ENCODE measurements around the gene CTU2.

CTU2 gene

DNA sequence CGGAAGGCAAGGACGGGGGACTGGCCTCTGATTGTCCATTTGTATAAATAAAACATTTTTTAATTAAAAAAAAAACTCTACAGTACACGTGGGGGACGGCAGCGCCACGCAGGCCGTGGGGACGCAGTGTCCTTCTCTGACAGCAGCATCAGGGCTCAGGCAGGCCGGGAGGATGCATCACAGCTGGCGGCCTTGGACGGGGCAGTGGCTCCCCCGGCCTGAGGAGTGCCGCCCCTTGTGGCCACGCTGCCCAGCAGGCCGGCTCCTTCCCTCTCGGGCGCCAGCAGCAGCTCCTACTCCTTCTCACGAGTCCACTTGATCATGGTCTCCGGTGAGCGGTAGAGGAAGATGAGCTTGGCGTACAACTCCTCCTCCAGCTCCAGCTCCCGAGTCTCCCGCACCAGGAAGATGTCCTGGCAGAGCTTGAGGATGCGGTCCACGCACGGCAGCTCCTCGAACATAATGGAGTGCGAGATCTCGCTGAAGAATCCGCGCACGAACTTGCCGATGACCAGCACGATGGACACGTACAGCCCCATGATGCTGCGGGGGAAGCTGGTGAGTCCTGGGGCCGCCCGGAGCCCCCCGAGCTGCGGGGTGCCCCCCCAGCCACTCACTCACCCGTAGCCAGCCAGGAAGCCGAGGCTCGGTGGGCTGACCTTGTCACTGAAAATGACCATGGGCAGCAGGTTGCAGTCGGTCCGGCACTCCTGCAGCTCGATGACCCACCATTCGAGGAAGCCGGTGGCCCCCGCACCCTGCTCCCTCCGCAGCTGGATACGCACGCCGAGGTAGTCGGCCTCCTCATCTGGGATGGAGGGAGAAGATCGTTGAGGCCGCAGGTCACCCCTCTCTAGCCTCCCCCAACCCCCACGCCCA is 9.2 kb downstream of the CTU2 start:
- FAIRE-seq, result no peak

GRCh38 chr16:88716201-88716600 is 9.9 kb downstream of the CTU2 start:
- FAIRE-seq, result no peak

DNA sequence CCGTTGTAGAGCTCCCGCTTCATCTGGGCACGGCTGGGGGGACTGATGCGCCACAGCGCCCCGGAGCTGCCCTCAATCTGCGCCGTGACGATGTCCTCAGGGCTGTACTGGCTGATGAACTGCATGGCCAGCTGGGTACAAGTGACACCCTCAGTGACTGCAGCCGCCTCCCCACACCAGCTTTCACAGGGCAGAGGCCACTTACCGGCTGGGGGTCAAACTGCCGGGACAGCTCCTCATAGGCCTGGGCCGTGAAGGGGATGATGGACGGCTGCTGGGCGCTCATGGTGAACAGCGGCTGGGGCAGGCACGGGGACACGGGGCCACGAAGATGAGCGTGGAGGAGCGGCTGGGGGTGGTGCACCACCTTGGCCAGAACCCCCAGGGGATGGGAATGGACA is 10.3 kb downstream of the CTU2 start:
- no peak for FAIRE-seq

DNA sequence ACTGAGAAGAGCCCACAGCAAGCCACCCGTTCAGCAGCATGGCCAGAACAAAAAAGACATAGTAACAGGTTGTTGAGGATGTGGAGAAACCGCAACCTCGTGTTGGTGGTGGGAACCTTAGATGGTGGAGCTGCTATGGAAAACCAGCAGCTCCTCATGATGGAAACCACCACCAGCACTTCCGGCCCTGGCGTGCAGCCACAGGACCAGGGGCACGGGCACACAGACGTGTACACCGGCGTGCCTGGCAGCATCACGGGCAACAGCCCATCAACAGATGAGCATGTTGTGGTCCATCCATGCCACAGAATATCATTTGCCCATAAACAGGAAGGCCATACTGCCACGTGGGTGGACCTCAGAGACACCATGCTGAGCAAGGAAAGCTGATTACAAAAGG is 11.9 kb downstream of the CTU2 start:
- FAIRE-seq, result no peak

- no peak for FAIRE-seq
These were observed 13.1 kb downstream of the CTU2 start for GRCh38 chr16:88719267-88719932.

- no peak for FAIRE-seq
These were observed 13.6 kb downstream of the CTU2 start for GRCh38 chr16:88719933-88720296.

DNA sequence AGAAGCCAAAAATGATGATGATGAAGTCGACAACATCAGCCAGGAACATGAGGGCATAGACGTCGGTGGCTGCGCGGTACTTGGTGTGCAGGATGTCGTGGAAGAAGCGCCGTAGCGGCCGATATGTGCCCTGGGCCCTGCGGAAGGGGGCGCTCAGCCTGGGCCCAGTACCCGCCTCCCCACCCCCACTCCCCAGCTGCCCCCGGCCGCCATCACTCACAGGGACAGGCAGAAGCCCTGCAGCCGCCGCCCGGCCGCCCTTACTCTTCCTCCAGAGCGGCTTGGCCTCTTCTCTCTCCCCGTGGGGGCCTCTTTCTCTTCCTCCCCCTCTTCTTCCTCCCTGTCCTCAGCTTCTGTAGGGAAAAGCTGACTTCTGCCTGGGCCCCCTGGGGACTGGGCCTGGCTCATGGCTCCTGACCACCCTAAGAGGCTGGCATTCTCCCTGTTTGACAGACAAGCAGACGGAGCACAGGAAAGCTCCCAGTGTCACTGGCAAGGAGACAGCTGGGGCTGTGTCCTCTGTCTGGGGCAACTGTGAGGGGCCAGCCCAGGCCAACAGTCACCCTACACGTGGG is 14.2 kb downstream of the CTU2 start:
- FAIRE-seq, result no peak

DNA sequence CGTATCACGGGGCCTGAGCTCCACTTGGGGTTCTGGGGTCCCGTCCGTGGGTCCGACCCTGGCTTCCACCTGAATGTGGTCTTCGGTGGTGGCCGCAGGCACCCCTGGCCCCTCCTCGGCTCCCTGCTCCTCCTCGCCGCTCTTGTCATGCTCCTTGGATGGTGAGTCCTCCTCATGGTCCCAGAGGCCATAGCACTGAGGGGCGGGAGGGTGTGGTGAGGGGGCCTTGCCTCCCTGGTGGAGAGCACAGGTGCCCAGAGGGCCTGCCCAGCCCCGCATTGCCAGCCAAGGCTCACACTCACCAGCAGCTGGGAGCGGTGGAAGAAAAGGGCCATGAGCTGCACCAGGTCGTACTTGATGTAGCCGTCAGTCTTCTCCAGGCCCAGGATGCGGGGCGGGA is 14.9 kb downstream of the CTU2 start:
- FAIRE-seq, result no peak

GRCh38 chr16:88721815-88722755 is 15.8 kb downstream of the CTU2 start:
- FAIRE-seq, result no peak

DNA sequence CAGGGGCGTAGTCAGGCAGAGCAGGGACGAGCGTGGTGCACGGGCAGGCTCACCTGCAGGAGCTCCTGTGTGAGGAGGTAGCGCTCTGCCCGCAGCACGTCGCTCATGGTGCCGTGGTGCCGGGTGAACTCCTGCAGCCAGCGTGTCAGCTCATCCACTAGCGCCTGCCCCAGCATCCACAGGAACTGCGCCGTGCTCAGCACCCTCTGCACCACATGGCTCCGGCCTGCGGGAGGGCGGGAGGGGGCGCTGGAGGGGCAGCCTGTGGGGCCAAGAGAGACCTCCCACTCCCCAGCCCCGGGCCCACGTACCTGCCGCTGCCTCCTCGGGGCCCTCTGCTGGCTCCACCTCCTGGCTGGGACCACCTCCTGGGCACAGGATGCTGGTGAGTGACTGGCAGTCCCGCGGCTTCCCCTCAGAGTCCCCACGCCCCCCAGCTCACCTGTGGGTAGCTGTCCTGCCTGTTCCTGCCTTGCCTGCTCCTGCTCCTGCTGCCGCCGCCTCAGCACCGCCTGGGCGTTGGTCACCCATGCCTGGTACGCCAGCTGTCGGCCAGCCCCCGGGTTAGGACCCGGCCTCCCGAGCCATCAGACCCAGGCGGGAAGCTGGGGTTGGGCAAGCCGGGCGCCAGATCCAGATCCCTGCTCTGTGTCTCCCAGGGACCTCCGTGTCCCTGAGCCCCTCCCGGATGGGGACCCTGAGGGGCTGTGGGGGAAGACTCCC is 16.6 kb downstream of the CTU2 start:
- FAIRE-seq, result no peak

GRCh38 chr16:88723507-88723887 is 17.2 kb downstream of the CTU2 start:
- FAIRE-seq, result no peak

GRCh38 chr16:88723911-88724310 is 17.6 kb downstream of the CTU2 start:
- FAIRE-seq, result no peak

- FAIRE-seq, result no peak
These were observed 18.7 kb downstream of the CTU2 start for GRCh38 chr16:88724855-88725555.

GRCh38 chr16:88725609-88726407 is 19.5 kb downstream of the CTU2 start:
- no peak for FAIRE-seq

- no peak for FAIRE-seq
These were observed 20.1 kb downstream of the CTU2 start for GRCh38 chr16:88726408-88726749.

DNA sequence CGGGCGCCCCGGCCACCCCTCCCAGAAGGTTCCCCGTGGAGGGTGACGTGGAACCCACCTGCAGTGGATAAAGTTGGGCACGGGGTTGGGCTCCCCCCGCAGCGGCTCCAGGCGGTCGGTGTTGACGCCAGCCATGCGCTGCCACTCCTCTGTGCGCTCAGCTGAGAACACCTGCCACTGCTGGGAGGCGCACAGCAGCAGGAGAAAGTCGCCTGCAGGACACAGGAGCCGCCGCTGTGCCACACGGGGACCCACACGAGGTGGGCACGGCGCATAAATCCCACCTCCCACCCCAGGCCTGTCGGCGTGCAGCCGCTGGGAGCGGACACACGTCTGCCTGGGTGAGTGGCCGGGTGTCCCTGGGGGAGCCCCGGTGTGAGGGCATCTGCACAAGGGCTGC is 20.7 kb downstream of the CTU2 start:
- FAIRE-seq, result no peak

- FAIRE-seq, result no peak
These were observed 21.6 kb downstream of the CTU2 start for GRCh38 chr16:88727871-88728270.

DNA sequence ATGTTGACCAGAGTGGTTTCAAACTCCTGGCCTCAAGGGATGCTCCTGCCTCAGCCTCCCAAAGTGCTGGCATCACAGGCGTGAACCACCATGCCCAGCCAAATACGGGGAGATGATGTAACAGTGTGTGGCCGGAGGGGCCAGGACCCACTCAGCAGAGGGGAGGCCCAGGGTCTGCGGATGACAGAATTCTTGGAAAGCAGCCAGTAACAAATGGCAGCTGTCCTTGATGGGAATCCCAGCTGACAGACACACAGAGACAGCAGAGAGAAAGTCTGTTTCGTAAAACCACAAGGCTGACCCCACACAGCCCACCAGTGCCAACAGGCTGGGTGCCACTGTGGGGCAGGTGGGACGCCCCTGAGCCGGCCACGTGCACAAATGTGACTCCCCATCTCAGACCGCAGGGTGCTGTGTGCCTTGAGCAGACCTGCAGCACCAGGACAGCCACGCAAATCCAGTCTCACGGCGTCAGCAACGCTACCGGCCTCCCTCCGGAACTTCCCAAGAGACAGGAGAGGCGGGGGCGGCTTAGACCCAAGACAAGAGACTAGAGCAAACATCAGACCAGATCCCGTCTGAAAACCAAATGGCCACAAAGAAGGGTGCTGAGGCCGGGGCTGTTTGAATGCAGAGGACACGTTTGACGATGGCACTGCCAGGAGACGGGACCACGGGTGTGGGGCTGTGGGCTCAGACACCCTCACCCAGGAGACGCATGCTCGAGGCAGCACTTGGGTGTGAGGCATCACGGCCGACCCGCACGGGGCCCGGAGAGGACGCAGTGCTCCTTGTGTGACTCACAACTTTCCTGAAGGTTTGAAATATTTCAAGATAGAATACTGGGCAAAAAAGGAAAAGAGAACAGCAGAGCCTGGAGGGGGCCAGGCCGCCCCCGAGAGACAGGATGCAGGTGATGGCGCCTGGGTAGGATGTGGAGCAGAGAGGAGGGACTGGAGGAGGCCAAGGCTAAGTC is 24.6 kb downstream of the CTU2 start:
- no peak for FAIRE-seq

DNA sequence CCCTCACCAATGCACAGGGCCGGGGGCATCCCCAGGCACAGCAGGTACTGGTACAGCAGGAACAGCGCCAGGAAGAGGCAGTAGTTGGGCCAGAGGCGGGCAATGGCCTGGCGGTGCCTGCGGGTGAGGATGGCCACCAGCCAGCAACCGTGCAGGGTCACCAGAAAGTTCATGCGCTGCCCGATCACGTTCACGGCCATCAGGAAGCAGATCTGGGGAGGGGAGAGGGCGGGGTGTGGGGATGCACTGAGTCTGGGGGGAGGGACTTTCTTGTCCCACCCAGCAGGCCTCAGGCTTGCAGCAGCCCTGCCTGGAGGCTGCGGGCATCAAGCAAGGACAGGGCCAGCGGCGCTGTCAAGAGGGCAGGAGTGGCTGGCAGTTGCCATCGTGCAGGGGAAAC is 25.4 kb downstream of the CTU2 start:
- FAIRE-seq, result no peak

Measured in G401.6 (cell line).